Lower lobe of right lung (tissue), 2 donors: Measurements from ENCODE around the gene TMX1. TPM values are rescaled to one million over a fixed set of nuclear protein-coding genes. Genes with fewer than 3 reads are reported as not detected.

Experiments used
- ATAC-seq, 2 donors: fragments of 200-7000 bp; cut with Tn5 transposase; one replicate each; pipeline ENCODE4 v1.9.1; 2020 to 2022; ENCODE audit warnings: mild to moderate bottlenecking in 2 of 2, moderate library complexity in 2 of 2
- DNase-seq: peaks from one replicate; pipeline ENCODE4 v3.0.0-alpha.2; 2020
- H3K27ac ChIP-seq: fragments of 200-600 bp; one replicate; pipeline ENCODE4 v1.8.0; 2022
- H3K27me3 ChIP-seq: fragments of 200-600 bp; one replicate; pipeline ENCODE4 v1.8.0; 2022; ENCODE audit warnings: low read depth
- H3K36me3 ChIP-seq: fragments of 200-600 bp; one replicate; pipeline ENCODE4 v1.8.0; 2022; ENCODE audit warnings: mild to moderate bottlenecking
- H3K4me1 ChIP-seq: fragments of 200-600 bp; one replicate; pipeline ENCODE4 v1.8.0; 2022
- H3K4me3 ChIP-seq: fragments of 200-600 bp; one replicate; pipeline ENCODE4 v1.8.0; 2022; ENCODE audit warnings: mild to moderate bottlenecking
- H3K9me3 ChIP-seq: fragments of 200-600 bp; one replicate; pipeline ENCODE4 v1.8.0; 2022
- CTCF ChIP-seq: fragments of 200-600 bp; IDR thresholded peaks from one replicate; pipeline ENCODE4 v1.8.0; 2022; ENCODE audit warnings: antibody characterized with exemption, mild to moderate bottlenecking
- intact Hi-C: fragments of 100-400 bp; cut with DNase I; formaldehyde crosslinking; loops from one replicate; pipeline ENCODE4 v1.11.0; 2022
- total RNA-seq: library from RNA; stranded (reverse); fragmentation: NEBNext Ultra II Directional; extraction: Animal tissue kit (Norgen Biotek cat#: 25700); gene quantifications from one replicate; pipeline ENCODE4 v1.2.1, GENCODE V29; 2021
- donor health status: DM: no; HTN: yes; CAD: no; lungs with severe emphysema.

TMX1 gene
- total RNA-seq, 1 donor from 2014 or later, result 34.6 TPM

- Histone ChIP-seq H3K9me3 (no peaks in the 10 kb centered on the region), H3K27me3 (no peaks in the 10 kb centered on the region), H3K27ac (no peak overlapping the region), H3K36me3 (no peaks in the 10 kb centered on the region), H3K4me1 (no peaks in the 10 kb centered on the region), H3K4me3 (no peak overlapping the region)
- intact Hi-C loops, result no loop called here
- DNase-seq (no peak), ATAC-seq (no peak)
- no peak for TF ChIP-seq CTCF
Observed at GRCh38 chr14:51294951-51295525, 55.0 kb downstream of the TMX1 start.

DNA sequence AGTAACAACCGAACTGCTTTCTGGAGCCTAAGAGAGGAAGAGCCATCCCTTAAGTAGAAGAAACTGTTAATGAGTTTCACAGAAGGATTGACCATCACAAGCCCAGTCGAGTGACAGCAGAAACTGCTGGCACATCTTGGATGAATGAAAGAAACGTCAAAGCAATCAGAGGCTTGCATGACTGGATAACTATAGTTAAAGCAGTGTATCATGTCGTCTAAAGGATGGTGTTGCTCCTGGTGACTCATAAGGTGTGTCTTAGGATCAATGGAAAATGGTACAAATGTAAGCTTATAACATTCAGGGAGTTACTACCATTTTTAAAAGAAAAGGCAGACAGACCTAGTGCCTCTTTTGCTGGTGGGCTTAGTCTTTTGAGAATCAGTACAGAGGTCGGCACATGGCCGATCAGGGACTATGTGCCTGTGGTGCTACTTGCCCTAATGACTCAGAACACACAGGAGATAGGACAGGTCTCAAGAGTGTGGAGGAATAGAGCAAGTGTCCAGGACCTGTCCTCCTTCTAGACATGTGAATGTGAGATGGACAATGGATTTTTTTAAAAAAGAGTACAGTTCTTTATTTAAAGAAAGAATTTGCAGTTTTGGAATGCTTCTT lies 55.7 kb downstream of the TMX1 start:
- H3K27ac ChIP-seq, result no peak overlapping the region
- intact Hi-C loops, result no loop called here
- no peaks in the 10 kb centered on the region for H3K36me3 ChIP-seq
- no peak overlapping the region for H3K4me3 ChIP-seq
- TF ChIP-seq CTCF, result no peak
- no peaks in the 10 kb centered on the region for H3K4me1 ChIP-seq
- H3K27me3 ChIP-seq, result no peaks in the 10 kb centered on the region
- no peaks in the 10 kb centered on the region for H3K9me3 ChIP-seq
- no peak for DNase-seq
- no peak for ATAC-seq

DNA sequence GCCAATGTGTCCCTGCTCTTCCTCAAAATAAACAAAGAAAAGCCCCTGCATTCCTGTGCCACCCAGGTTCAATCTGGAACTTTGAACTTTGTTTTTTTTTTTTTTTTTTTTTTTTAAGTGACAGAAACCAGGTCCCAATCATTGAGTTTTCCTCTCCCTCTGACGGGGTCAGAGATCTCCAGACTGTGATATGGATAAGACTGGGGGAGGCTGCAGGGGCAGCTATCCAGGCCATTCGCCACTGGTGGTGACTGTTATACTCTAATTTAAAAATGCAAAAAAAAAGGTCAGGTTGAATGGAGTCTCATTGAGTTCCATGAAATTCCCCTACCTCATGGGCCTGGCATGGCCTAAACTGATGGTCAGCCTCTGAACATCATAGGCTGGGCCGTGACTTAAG lies 57.0 kb downstream of the TMX1 start:
- Histone ChIP-seq H3K36me3 (no peaks in the 10 kb centered on the region), H3K4me1 (peaks cover 1% of the 10 kb centered on the region), H3K4me3 (no peak overlapping the region), H3K9me3 (no peaks in the 10 kb centered on the region), H3K27ac (no peak overlapping the region), H3K27me3 (no peaks in the 10 kb centered on the region)
- intact Hi-C loops, result no loop called here
- ATAC-seq (no peak), DNase-seq (no peak)
- no peak for TF ChIP-seq CTCF

DNA sequence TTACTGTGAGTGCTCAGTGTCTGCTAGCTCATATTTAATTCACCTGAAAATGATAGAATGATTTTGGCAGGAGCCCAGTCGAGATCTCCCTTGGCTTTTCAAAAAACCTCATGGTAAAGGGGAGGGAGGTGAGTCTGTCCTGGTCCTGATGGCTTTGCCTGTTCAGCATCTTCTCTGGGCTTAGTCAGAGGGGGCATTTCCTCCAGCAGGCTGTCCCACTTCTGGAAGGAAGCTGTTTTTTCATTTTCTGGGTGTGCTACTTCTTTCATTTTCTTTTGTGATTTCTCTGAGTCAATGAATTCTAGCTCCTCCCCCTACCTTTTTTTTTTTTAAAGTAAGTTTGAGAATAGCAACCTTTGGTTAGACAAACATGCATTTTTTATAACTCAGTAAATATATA lies 58.8 kb downstream of the TMX1 start:
- TF ChIP-seq CTCF, result no peak
- DNase-seq, result no peak
- Histone ChIP-seq H3K36me3 (no peaks in the 10 kb centered on the region), H3K9me3 (no peaks in the 10 kb centered on the region), H3K4me3 (no peak overlapping the region), H3K27ac (no peak overlapping the region), H3K4me1 (peaks cover 5% of the 10 kb centered on the region), H3K27me3 (no peaks in the 10 kb centered on the region)
- intact Hi-C loops, result no loop called here
- no peak for ATAC-seq

GRCh38 chr14:51302295-51303030 lies 62.4 kb downstream of the TMX1 start:
- intact Hi-C loops, result no loop called here
- Histone ChIP-seq H3K36me3 (no peaks in the 10 kb centered on the region), H3K27ac (no peak overlapping the region), H3K9me3 (no peaks in the 10 kb centered on the region), H3K4me3 (no peak overlapping the region), H3K4me1 (peaks cover 5% of the 10 kb centered on the region), H3K27me3 (no peaks in the 10 kb centered on the region)
- DNase-seq (no peak), ATAC-seq (no peak)
- no peak for TF ChIP-seq CTCF
